Stomach smooth muscle (tissue), 2 donors: ENCODE data around the gene UPB1.

Experiments
- H3K27ac ChIP-seq: one replicate; pipeline ENCODE4 v1.7.0; 2013; ENCODE audit warnings: mild to moderate bottlenecking, low read length, inconsistent platforms
- H3K27me3 ChIP-seq, 2 donors: one replicate each; pipeline ENCODE4 v1.7.0; 2013; ENCODE audit warnings: low read length in 2 of 2; ENCODE audit not compliant: insufficient read depth in 2 of 2, control insufficient read depth in 1 of 2
- H3K36me3 ChIP-seq, 2 donors: one replicate each; pipeline ENCODE4 v1.7.0; 2013; ENCODE audit warnings: low read length in 2 of 2; ENCODE audit not compliant: control insufficient read depth in 2 of 2, insufficient read depth in 2 of 2
- H3K4me1 ChIP-seq: one replicate; pipeline ENCODE4 v1.7.0; 2013; ENCODE audit warnings: low read length; ENCODE audit not compliant: control insufficient read depth, insufficient read depth
- H3K4me3 ChIP-seq, 2 donors: one replicate each; pipeline ENCODE4 v1.7.0; 2013; ENCODE audit warnings: low read length in 2 of 2
- H3K9ac ChIP-seq, 2 donors: one replicate each; pipeline ENCODE4 v1.7.0; 2013; ENCODE audit warnings: low read length in 2 of 2, mild to moderate bottlenecking in 1 of 2
- H3K9me3 ChIP-seq, 2 donors: one replicate each; pipeline ENCODE4 v1.7.0; 2013; ENCODE audit warnings: low read length in 2 of 2; ENCODE audit not compliant: control insufficient read depth in 2 of 2
- donor health status: healthy.
- donor health status: Pancreatic carcinoma.

UPB1 gene

GRCh38 chr22:24564376-24565058 lies 69.4 kb downstream of the UPB1 start:
- H3K4me3 ChIP-seq = no peak overlapping the region
- H3K27me3 ChIP-seq = no peaks in the 10 kb centered on the region
- peaks cover 19% of the 10 kb centered on the region for H3K4me1 ChIP-seq
- H3K36me3 ChIP-seq = peaks cover 28% of the 10 kb centered on the region in 2 donors
- H3K27ac ChIP-seq = no peak overlapping the region
- no peaks in the 10 kb centered on the region for H3K9me3 ChIP-seq
- H3K9ac ChIP-seq = peak overlapping the region in 1 of 2 donors; percentile 51

GRCh38 chr22:24565077-24565476 lies 69.9 kb downstream of the UPB1 start:
- H3K9ac ChIP-seq = no peak overlapping the region
- no peak overlapping the region for H3K27ac ChIP-seq
- H3K27me3 ChIP-seq = no peaks in the 10 kb centered on the region
- H3K4me1 ChIP-seq = peaks cover 19% of the 10 kb centered on the region
- no peaks in the 10 kb centered on the region for H3K9me3 ChIP-seq
- H3K4me3 ChIP-seq = no peak overlapping the region
- peaks cover 33 to 34% of the 10 kb centered on the region in 2 donors for H3K36me3 ChIP-seq

GRCh38 chr22:24566899-24567511 lies 71.9 kb downstream of the UPB1 start:
- Histone ChIP-seq H3K9ac (no peak overlapping the region), H3K27me3 (no peaks in the 10 kb centered on the region), H3K27ac (no peak overlapping the region), H3K9me3 (no peaks in the 10 kb centered on the region), H3K4me3 (no peak overlapping the region), H3K4me1 (peaks cover 19% of the 10 kb centered on the region), H3K36me3 (peaks cover 30 to 34% of the 10 kb centered on the region in 2 donors)

- Histone ChIP-seq H3K9ac (no peak overlapping the region), H3K9me3 (no peaks in the 10 kb centered on the region), H3K4me1 (peaks cover 16% of the 10 kb centered on the region), H3K27me3 (no peaks in the 10 kb centered on the region), H3K4me3 (no peak overlapping the region), H3K36me3 (peaks cover 35 to 39% of the 10 kb centered on the region in 2 donors), H3K27ac (no peak overlapping the region)
Observed at GRCh38 chr22:24567668-24568067, 72.5 kb downstream of the UPB1 start.

GRCh38 chr22:24571266-24571665 lies 76.1 kb downstream of the UPB1 start:
- H3K9ac ChIP-seq = no peak overlapping the region
- no peaks in the 10 kb centered on the region for H3K27me3 ChIP-seq
- no peak overlapping the region for H3K27ac ChIP-seq
- peaks cover 43 to 45% of the 10 kb centered on the region in 2 donors for H3K36me3 ChIP-seq
- no peaks in the 10 kb centered on the region for H3K9me3 ChIP-seq
- no peak overlapping the region for H3K4me3 ChIP-seq
- no peaks in the 10 kb centered on the region for H3K4me1 ChIP-seq

- H3K27ac ChIP-seq = no peak overlapping the region
- H3K36me3 ChIP-seq = peaks cover 21 to 24% of the 10 kb centered on the region in 2 donors
- H3K9me3 ChIP-seq = no peaks in the 10 kb centered on the region
- no peak overlapping the region for H3K4me3 ChIP-seq
- no peak overlapping the region for H3K9ac ChIP-seq
- no peaks in the 10 kb centered on the region for H3K4me1 ChIP-seq
- no peaks in the 10 kb centered on the region for H3K27me3 ChIP-seq
Observed at GRCh38 chr22:24576778-24577177, 81.6 kb downstream of the UPB1 start.
